ENCODE results near the gene UPK1B.
"Not testable (repeated sequence)": the region's sequence is repeated elsewhere in the genome, so short reads cannot be mapped to it uniquely, and the experiment has no call there.

UPK1B gene

GRCh38 chr3:119173325-119173724 is at the start of gene UPK1B:
Gene UPK1B, plus strand, starts transcription at chr3:119173598. Its CDS starts 13,144 bp downstream, at chr3:119186742.
- no peak for DNase-seq

- no peak for DNase-seq
These were observed 48.1 kb upstream of the UPK1B start for GRCh38 chr3:119125342-119125741.

- DNase-seq = no peak
These were observed 47.5 kb upstream of the UPK1B start for GRCh38 chr3:119125742-119126504.

GRCh38 chr3:119130291-119130690 is 43.1 kb upstream of the UPK1B start:
- not testable (repeated sequence) for DNase-seq

- not testable (repeated sequence) for DNase-seq
These were observed 41.1 kb upstream of the UPK1B start for GRCh38 chr3:119132291-119132690.

- DNase-seq = not testable (repeated sequence)
These were observed 34.0 kb upstream of the UPK1B start for GRCh38 chr3:119139360-119139759.

- DNase-seq = no peak
These were observed 32.9 kb upstream of the UPK1B start for GRCh38 chr3:119140466-119140865.

- no peak for DNase-seq
These were observed 28.3 kb upstream of the UPK1B start for GRCh38 chr3:119145128-119145499.

- DNase-seq = no peak
These were observed 27.8 kb upstream of the UPK1B start, which contains the start of gene TEX55 for GRCh38 chr3:119145500-119146167. Gene TEX55, plus strand, starts transcription at chr3:119146165. Its CDS starts 25 bp downstream, at chr3:119146190.

- no peak for DNase-seq
These were observed 26.6 kb upstream of the UPK1B start for GRCh38 chr3:119146578-119147375.

- DNase-seq = no peak
These were observed 25.9 kb upstream of the UPK1B start for GRCh38 chr3:119147494-119147893.

- DNase-seq = no peak
These were observed 24.8 kb upstream of the UPK1B start for GRCh38 chr3:119148493-119149180.

GRCh38 chr3:119149484-119149883 is 23.9 kb upstream of the UPK1B start:
- DNase-seq = no peak

- no peak for DNase-seq
These were observed 16.5 kb upstream of the UPK1B start for GRCh38 chr3:119156868-119157267.

- DNase-seq = no peak
These were observed 15.4 kb upstream of the UPK1B start for GRCh38 chr3:119157971-119158370.

GRCh38 chr3:119160361-119160760 is 13.0 kb upstream of the UPK1B start:
- DNase-seq = no peak

- no peak for DNase-seq
These were observed 12.6 kb upstream of the UPK1B start for GRCh38 chr3:119160815-119161214.

- no peak for DNase-seq
These were observed 12.2 kb upstream of the UPK1B start for GRCh38 chr3:119161240-119161639.

GRCh38 chr3:119164745-119165144 is 8.7 kb upstream of the UPK1B start:
- DNase-seq = not testable (repeated sequence)

GRCh38 chr3:119170821-119171220 is 2.6 kb upstream of the UPK1B start:
- DNase-seq = no peak

GRCh38 chr3:119175872-119176756 is 2.7 kb downstream of the UPK1B start:
- no peak for DNase-seq

GRCh38 chr3:119176778-119177177 is 3.4 kb downstream of the UPK1B start:
- no peak for DNase-seq
